ENCODE data around the gene SUN5.
"Not testable (repeated sequence)": the region's sequence is repeated elsewhere in the genome, so short reads cannot be mapped to it uniquely, and the experiment has no call there.

Gene SUN5

DNA sequence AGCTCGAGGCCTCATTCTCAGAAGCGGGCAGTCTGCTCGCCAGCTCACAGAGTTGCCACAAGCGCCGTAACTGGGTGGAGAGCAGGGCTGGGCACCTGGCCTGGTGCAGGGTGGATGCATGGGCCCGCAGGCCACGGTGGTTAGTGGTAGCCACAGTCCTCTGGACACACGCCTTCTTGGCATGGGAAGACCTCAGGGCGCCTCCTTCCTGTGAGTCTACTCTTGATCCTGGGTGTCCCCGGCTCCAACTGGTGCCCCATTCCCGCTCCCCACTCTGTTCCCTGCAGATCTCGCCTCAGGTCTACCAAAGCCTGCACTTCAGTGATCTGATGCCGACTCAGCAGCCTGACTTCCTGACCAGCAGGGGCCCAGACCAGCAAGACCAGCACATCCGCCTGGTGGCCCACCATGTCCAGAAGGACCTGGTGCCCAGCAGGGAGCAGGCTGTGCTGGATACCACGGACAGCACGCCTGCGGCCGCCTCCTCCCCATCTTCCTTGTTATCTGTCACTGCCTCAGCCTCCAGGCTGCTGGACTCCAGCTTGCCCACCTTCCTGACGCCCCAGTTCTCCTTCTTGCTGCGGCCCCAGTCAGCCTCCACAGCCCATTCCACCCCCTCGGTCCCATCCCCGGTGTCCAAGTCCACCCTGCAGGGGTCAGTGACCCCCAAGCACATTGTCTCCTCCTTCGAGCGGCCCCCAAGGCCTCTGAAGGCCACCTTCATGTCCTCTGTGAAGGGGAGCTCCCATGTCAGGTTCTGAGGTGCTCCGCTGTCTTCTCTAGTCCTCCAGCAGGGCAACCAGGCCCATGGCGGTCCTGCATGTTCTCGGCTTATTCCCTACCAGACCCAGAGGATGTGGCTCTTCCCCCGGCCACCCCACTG is 43.1 kb downstream of the SUN5 start:
- no peak for DNase-seq

DNA sequence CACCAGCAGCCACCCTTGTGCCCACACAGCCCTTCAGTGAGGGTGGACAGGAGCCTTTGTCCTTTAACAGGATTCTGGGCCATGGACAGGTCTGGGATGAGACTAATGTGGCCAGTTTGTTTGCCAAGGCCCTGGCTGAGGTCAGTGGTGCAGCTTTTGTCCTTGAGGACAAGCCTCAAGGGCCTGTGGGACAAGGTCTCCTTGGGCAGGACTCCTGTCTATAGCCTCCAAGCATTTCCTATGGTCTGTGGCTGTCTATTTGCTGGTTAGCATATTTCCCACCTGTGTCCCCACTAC is 44.1 kb downstream of the SUN5 start:
- no peak for DNase-seq

DNA sequence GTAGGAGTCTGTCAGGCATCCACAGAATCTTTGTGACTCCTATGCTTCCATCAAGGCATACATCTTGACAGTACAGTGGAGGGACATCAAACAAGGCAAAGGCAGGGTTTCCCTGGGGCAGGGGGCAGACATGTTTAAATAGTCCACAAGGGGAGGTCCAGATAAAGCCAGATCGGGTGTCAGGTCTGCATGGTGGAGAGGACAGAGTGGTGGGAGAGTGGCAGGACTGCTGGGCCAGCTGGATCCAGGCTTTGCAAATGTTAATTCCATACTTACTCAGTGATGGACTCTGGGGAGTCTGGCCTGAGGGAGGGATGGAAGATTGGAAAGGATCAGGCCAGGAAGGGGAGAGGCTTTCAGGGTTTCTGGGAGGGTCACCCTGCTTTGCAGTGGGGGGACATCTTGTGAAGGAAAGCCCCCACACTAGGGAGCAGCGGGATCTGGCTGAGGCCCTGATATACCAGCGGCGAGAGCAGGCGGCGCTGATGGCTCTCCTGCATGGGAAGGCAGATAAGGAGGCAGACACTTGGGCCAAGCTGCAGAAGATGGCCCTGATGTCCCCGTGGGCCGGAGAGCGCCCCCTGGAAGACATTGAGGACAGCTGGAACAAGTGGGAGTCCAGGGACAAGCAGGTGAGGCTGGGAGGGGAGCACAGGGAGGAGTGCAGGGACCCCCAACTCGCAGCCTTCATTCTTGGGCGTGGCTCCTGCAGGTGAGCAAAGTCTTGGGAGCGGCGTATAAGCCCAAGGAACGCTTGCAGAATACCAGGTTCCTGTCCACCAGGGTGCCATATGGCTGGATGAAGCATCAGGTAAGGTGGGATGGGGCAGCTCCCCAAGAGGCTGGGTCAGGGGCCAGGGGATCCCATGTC is 44.6 kb downstream of the SUN5 start:
- DNase-seq = no peak

- no peak for DNase-seq
These were observed 45.7 kb downstream of the SUN5 start for GRCh38 chr20:32958574-32958973.

GRCh38 chr20:32957459-32957858 is 46.8 kb downstream of the SUN5 start:
- DNase-seq = no peak

GRCh38 chr20:32950539-32950938 is 53.7 kb downstream of the SUN5 start:
- DNase-seq = not testable (repeated sequence)

GRCh38 chr20:32946629-32947028 is 57.6 kb downstream of the SUN5 start:
- DNase-seq = no peak

- DNase-seq = no peak
These were observed 58.5 kb downstream of the SUN5 start for GRCh38 chr20:32945710-32946221.

DNA sequence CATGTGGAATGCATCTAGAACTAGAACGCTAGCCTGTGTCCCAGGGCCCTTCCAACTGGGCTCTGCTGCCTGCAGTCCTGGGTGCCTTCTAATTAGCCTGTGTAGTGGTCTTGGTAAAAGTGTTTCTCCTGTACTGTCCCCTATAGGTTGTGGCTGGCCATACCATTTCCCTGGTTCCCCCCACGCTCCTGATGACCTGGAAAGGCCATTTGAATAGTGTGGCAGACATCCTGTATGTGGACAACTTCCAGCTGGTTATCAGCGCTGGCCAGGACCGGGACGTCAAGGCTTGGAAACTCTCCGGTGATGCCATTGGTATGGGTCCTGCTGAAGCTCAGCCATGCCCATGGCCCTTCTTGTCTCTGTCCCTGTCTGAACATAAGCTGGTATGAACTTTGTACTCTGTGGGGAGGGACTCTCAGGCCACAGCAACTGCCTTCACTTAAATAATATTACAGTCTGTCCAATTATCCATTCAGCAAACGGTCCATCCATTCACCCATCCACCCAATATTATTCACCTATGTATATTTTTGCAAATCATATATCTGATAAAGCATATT is 60.7 kb downstream of the SUN5 start:
- DNase-seq = no peak

GRCh38 chr20:32941155-32941885 is 62.9 kb downstream of the SUN5 start:
- no peak for DNase-seq

- DNase-seq = no peak
These were observed 69.7 kb downstream of the SUN5 start for GRCh38 chr20:32934580-32934979.
